HPDE6-E6E7 (cell line): ENCODE measurements around the gene CFAP46.
"Not testable (repeated sequence)": the region's sequence is repeated elsewhere in the genome, so short reads cannot be mapped to it uniquely, and the experiment has no call there.

Source experiments
- DNase-seq: peaks from one replicate; pipeline ENCODE4 v3.0.0; 2011; ENCODE audit warnings: missing footprints; ENCODE audit errors: extremely low spot score

The CFAP46 gene

GRCh38 chr10:132772816-132773215 is 169.6 kb downstream of the CFAP46 start:
- not testable (repeated sequence) for DNase-seq

- DNase-seq: no peak
Observed at GRCh38 chr10:132770061-132771021, 172.0 kb downstream of the CFAP46 start.

GRCh38 chr10:132768346-132769248 is 173.8 kb downstream of the CFAP46 start:
- no peak for DNase-seq

GRCh38 chr10:132766291-132766690 is 176.1 kb downstream of the CFAP46 start:
- no peak for DNase-seq

GRCh38 chr10:132765435-132765834 is 176.9 kb downstream of the CFAP46 start:
- DNase-seq: no peak

GRCh38 chr10:132764108-132764507 is 178.3 kb downstream of the CFAP46 start:
- no peak for DNase-seq

GRCh38 chr10:132763545-132763944 is 178.8 kb downstream of the CFAP46 start:
- no peak for DNase-seq

- no peak for DNase-seq
Observed at GRCh38 chr10:132762267-132762666, 180.1 kb downstream of the CFAP46 start.

- no peak for DNase-seq
Observed at GRCh38 chr10:132761395-132762060, 180.8 kb downstream of the CFAP46 start.

- no peak for DNase-seq
Observed at GRCh38 chr10:132758865-132759264, 183.5 kb downstream of the CFAP46 start.
